NCI-H446 treated with DMSO at 0.1 percent for 48 hours (cell line): ENCODE measurements around the gene KLHL40.

ENCODE experiments used
- DNase-seq: peaks from one replicate; lab custom pipeline; 2025; lab: John Stamatoyannopoulos, UW

KLHL40 gene

GRCh38 chr3:42690766-42691680, 5.7 kb downstream of the KLHL40 start:
- DNase-seq, result no peak

- DNase-seq, result no peak
Observed at GRCh38 chr3:42691816-42692666, 6.7 kb downstream of the KLHL40 start.

- no peak for DNase-seq
Observed at GRCh38 chr3:42692667-42693529, 7.6 kb downstream of the KLHL40 start.

GRCh38 chr3:42693530-42693930, 8.2 kb downstream of the KLHL40 start:
- DNase-seq, result no peak

GRCh38 chr3:42694366-42694765, 9.0 kb downstream of the KLHL40 start:
- DNase-seq, result no peak

GRCh38 chr3:42696356-42697288, 11.3 kb downstream of the KLHL40 start:
- no peak for DNase-seq

- no peak for DNase-seq
Observed at GRCh38 chr3:42697289-42698051, 12.1 kb downstream of the KLHL40 start.

GRCh38 chr3:42698216-42698910, 13.0 kb downstream of the KLHL40 start:
- no peak for DNase-seq

GRCh38 chr3:42698911-42699230, 13.5 kb downstream of the KLHL40 start:
- no peak for DNase-seq

- no peak for DNase-seq
Observed at GRCh38 chr3:42699511-42699971, 14.2 kb downstream of the KLHL40 start.

- no peak for DNase-seq
Observed at GRCh38 chr3:42700366-42701288, 15.3 kb downstream of the KLHL40 start.

GRCh38 chr3:42701371-42702065, 16.2 kb downstream of the KLHL40 start:
- no peak for DNase-seq

- DNase-seq, result no peak
Observed at GRCh38 chr3:42702066-42702951, 17.0 kb downstream of the KLHL40 start, which contains the start of gene HHATL. HHATL (minus strand) TSS chr3:42702798; CDS start chr3:42700826, 1,972 bp downstream.

- DNase-seq, result no peak
Observed at GRCh38 chr3:42702982-42703694, 17.8 kb downstream of the KLHL40 start.

GRCh38 chr3:42703695-42704025, 18.3 kb downstream of the KLHL40 start:
- DNase-seq, result no peak
